NCI-H1092 treated with DMSO at 0.1 percent for 48 hours (cell line): Measurements from ENCODE around the gene TOMM40.

Source experiments
- DNase-seq: peaks from one replicate; lab custom pipeline; 2025; lab: John Stamatoyannopoulos, UW

The TOMM40 gene

DNA sequence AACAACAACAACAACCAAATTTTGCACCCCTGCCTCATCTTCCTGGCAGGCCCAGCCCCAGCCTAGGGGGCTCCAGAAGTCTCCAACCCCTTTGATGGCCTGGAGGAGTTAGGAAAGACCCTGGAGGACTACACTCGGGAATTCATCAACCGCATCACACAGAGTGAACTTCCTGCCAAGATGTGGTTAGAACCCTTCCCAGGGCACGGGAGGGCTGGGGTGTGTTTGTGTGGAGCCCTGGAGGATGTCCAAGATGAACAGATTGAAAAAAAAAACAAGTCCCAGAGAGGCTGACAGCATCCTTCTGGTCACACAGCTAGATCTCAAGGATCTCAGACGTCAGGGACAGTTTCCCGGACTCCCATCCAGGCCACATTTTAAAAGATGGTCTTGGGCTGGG is 36.7 kb downstream of the TOMM40 start:
- no peak for DNase-seq

DNA sequence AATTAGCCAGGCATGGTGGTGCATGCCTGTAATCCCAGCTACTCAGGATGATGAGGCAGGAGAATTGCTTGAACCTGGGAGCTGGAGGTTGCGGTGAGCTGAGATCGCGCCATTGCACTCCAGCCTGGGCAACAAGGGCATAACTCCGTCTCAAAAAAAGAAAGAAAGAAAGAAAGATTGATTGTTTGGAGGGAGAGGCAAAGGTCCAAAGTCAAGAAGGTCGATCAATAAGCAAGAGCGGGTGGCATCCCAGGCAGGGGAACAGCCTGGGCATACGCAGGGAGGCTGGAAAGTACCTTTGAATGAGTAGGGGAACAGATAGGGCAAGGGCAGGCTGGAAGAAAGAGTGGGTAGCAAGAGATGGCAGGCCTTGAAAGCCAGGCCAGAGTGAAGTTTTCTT is 39.0 kb downstream of the TOMM40 start:
- DNase-seq: no peak

- no peak for DNase-seq
Observed at GRCh38 chr19:44931541-44931940, 40.5 kb downstream of the TOMM40 start.

GRCh38 chr19:44939668-44940067 is 48.6 kb downstream of the TOMM40 start:
- no peak for DNase-seq

GRCh38 chr19:44942067-44942571 is 51.1 kb downstream of the TOMM40 start, which contains the start of gene APOC4:
Gene APOC4, plus strand, starts transcription at chr19:44942237. Its CDS starts 41 bp downstream, at chr19:44942278.
- DNase-seq: no peak

GRCh38 chr19:44943801-44944249 is 52.8 kb downstream of the TOMM40 start:
- no peak for DNase-seq

DNA sequence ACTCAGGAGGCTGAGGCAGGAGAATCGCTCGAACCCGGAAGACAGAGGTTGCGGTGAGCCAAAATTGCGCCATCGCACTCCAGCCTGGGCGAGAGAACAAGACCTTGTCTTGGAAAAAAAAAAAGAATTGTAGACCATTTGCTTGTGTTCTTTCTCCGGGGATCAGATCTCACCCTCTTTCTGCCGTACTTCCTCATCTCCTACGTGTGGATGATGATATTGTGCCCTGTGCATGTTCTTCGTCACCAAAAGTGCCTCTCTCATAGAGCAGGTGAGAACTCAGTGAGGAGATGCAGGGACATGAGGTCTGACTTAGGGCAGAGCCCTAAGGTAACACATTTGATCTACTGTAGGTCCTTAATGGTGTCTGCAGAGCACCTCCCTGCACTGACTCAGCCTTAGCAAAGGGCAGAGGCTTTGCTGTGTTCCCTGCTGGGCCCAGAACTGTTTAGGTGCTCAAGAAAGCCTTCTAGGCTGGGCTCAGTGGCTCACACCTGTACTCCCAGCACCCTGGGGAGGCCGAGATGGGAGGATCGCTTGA is 56.1 kb downstream of the TOMM40 start:
- no peak for DNase-seq

DNA sequence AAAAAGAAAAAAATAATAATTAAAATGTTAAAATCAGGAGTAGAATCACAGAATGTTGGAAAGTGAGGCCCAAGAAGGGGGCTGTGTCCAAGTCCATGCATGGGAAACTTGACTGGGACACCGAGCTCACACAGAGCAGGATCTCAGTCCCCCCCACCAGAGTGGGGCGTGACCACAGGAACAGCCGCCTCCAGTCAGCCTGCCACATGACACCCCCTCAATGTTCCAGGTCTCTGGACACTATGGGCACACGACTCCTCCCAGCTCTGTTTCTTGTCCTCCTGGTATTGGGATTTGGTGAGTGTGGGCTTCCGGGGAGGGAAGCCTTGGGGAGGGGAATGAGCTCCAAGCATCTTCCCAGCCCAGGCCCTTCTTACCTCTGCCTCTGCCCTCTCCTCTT is 57.2 kb downstream of the TOMM40 start:
- no peak for DNase-seq

DNA sequence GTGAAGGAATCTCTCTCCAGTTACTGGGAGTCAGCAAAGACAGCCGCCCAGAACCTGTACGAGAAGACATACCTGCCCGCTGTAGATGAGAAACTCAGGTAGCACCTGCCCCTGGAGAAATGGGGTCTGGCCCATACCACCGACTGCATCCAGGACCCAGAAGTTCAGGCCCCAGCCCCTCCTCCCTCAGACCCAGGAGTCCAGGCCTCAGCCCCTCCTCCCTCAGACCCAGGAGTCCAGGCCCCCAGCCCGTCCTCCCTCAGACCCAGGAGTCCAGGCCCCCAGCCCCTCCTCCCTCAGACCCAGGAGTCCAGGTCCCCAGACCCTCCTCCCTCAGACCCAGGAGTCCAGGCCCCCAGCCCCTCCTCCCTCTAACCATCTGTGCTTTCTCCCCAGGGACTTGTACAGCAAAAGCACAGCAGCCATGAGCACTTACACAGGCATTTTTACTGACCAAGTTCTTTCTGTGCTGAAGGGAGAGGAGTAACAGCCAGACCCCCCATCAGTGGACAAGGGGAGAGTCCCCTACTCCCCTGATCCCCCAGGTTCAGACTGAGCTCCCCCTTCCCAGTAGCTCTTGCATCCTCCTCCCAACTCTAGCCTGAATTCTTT is 57.8 kb downstream of the TOMM40 start:
- DNase-seq: no peak

DNA sequence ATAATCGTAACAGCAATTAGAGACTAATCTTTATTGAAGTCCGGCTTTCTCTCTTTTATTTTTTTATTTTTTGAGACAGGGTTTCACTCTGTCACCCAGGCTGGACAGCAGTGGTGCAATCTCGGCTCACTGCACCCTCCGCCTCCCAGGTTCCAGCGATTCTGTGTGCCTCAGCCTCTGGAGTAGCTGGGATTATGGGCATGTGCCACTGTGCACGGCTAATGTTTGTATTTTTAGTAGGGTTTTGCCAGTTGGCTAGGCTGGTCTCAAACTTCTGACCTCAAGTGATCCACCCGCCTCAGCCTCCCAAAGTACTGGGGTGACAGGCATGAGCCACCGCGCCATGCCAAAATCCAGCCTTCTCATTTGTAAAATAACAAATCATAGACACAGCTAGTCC is 58.5 kb downstream of the TOMM40 start:
- no peak for DNase-seq

DNA sequence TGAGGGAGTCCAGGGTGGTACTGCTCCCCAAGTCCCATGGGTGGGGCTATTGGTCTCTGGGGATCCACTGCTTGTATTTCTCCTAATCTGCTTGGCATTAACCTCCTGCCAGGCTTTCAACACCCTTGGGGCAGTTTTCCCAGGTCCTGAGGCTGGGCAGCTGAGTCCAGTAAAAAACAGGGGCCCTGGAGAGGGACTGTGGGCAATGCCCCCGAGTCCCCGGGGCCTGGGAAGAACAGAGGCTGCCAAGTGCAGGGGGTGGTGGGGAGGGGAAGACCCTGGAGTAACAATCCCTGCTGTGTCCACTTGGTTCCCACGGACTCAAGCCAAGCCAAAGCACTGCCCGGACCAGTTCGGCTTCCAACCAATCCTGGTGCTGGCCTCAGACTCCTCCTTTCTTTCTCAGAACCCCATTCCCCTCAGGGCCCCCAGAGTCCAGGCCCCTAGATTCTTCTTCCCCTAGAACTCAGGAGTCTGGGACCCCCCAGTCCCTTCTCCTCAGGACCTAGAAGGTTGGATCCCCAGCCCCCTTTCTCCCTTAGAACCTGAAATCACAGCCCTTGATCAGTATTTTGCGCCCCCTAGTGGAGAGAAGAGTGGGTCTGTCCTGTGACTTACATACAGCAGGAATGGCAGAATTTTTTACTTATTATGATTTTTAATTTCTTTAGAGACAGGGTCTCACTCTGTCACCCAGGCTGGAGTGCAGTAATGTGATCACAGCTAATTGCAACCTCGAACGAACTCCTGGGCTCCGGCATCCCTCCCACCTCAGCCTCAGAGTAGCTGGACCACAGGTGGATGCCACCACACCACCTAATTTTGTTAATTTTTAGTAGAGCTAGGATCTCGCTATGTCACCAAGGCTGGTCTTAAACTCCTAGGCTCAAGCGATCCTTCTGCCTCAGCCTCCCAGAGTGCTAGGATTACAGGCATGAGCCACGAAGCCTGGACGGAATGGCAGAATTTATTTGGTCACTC is 60.4 kb downstream of the TOMM40 start:
- DNase-seq: peak; percentile 58
